Testis (tissue), 3 donors: ENCODE data around the gene KCNQ5. TPM values are rescaled to one million over a fixed set of nuclear protein-coding genes. Genes with fewer than 3 reads are reported as not detected.

Source experiments
- DNase-seq: peaks from one replicate; pipeline ENCODE4 v3.0.0-alpha.2; 2019
- H3K27ac ChIP-seq, 2 donors: fragments of 200-600 bp; sonication (generic); one replicate each; pipeline ENCODE4 v1.5.1; 2019
- H3K27me3 ChIP-seq: fragments of 200-600 bp; sonication (generic); one replicate; pipeline ENCODE4 v1.5.1; 2019
- H3K36me3 ChIP-seq: fragments of 200-600 bp; sonication (generic); one replicate; pipeline ENCODE4 v1.5.1; 2017; ENCODE audit warnings: low read depth; ENCODE audit errors: missing control alignments
- H3K4me1 ChIP-seq: fragments of 200-600 bp; sonication (generic); one replicate; pipeline ENCODE4 v1.5.1; 2019
- H3K4me3 ChIP-seq, 2 donors: fragments of 200-600 bp; sonication (generic); one replicate each; pipeline ENCODE4 v1.5.1; 2017 to 2019
- H3K9me3 ChIP-seq: fragments of 200-600 bp; sonication (generic); one replicate; pipeline ENCODE4 v1.5.1; 2017
- POLR2A ChIP-seq: fragments of 450-650 bp; IDR thresholded peaks from one replicate; pipeline ENCODE4 v1.6.1; 2017; ENCODE audit warnings: antibody characterized with exemption, mild to moderate bottlenecking, moderate library complexity
- whole genome bisulfite sequencing, 2 donors: methylation state at CpG; one replicate each; pipeline ENCODE4 v1.1.5; 2018; 5-methylcytosine and 5-hydroxymethylcytosine counted together
- intact Hi-C: fragments of 100-400 bp; cut with DNase I; formaldehyde crosslinking; loops from one replicate; pipeline ENCODE4 v1.15.1; 2023; ENCODE audit warnings: low total_unique reads
- polyA plus RNA-seq: library from polyadenylated mRNA; stranded (reverse); fragments of 350-450 nt; fragmentation: Illumina TruSeq; extraction: RNeasy Lipid Tissue Mini Kit (QIAGEN cat#74804); gene quantifications from one replicate; pipeline ENCODE4 v1.2.3, GENCODE V29; 2014; ENCODE audit warnings: low read depth, low replicate concordance; ENCODE audit not compliant: insufficient read depth
- total RNA-seq, 2 donors: library from RNA; depleted of rRNA; stranded (reverse); fragments of >200 nt; gene quantifications; one replicate each; pipeline ENCODE4 v1.2.3, GENCODE V29; 2016
- TF ChIP-seq, protein P1 (sequence below), 3 experiments: fragments of 450-650 bp in 2 of 3; fragments of 200-600 bp in 1 of 3; sonication (generic) in 1 of 3; IDR thresholded peaks; one replicate each; pipeline ENCODE4 v1.5.1; 2016 to 2019; ENCODE audit warnings: antibody characterized with exemption in 3 of 3, mild to moderate bottlenecking in 2 of 3, moderate library complexity in 1 of 3

The KCNQ5 gene
- total and polyA plus RNA-seq, 3 donors from 2014 or later, result 0.43 to 1.1 (median 0.73) TPM

DNA sequence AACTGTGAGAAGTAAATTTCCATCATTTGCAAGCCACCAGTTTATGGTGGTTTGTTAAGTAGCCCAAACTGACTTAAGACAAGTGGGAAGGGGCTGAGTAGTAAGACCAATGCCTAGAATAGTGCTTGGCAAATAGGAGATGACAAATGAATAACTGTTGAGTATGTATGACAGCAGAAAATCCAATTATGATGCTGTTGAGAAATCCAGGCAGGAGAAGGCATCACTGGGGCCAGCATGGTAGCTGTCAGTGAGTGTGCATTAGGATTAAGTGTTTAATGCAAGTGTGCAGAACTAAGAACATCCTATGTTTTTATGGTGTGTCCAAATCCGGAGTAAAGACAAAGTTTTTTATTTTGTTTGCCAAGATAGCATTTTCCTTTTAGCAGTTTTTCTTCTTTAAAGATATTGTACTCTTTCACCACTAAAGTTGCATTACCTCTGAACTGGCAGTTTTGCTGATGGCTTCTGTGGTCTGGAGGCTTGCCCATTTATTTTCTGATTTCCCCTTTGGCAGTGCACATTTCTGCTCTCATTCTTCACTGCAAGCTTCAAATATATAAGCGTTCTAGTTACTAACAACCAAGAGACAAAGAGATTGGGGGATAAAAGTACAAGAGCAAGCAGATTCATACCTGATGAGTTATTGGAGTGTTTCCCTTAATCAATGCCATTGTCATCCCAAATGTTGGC lies 289.7 kb downstream of the KCNQ5 start:
- WGBS, 2 donors, result 80 to 82% methylated on average over 2 of the region's 2 CpGs
- intact Hi-C loops, result no loop called here
- H3K27me3 ChIP-seq, result no peaks in the 10 kb centered on the region
- H3K4me1 ChIP-seq, result no peaks in the 10 kb centered on the region
- no peaks in the 10 kb centered on the region for H3K36me3 ChIP-seq
- no peak overlapping the region for H3K4me3 ChIP-seq
- TF ChIP-seq, protein P1, sequence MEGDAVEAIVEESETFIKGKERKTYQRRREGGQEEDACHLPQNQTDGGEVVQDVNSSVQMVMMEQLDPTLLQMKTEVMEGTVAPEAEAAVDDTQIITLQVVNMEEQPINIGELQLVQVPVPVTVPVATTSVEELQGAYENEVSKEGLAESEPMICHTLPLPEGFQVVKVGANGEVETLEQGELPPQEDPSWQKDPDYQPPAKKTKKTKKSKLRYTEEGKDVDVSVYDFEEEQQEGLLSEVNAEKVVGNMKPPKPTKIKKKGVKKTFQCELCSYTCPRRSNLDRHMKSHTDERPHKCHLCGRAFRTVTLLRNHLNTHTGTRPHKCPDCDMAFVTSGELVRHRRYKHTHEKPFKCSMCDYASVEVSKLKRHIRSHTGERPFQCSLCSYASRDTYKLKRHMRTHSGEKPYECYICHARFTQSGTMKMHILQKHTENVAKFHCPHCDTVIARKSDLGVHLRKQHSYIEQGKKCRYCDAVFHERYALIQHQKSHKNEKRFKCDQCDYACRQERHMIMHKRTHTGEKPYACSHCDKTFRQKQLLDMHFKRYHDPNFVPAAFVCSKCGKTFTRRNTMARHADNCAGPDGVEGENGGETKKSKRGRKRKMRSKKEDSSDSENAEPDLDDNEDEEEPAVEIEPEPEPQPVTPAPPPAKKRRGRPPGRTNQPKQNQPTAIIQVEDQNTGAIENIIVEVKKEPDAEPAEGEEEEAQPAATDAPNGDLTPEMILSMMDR (IDR thresholded peaks at IDR 0.05), result no peak
- no peak for TF ChIP-seq POLR2A
- no peak for DNase-seq
- H3K27ac ChIP-seq, result no peak overlapping the region
- no peaks in the 10 kb centered on the region for H3K9me3 ChIP-seq

DNA sequence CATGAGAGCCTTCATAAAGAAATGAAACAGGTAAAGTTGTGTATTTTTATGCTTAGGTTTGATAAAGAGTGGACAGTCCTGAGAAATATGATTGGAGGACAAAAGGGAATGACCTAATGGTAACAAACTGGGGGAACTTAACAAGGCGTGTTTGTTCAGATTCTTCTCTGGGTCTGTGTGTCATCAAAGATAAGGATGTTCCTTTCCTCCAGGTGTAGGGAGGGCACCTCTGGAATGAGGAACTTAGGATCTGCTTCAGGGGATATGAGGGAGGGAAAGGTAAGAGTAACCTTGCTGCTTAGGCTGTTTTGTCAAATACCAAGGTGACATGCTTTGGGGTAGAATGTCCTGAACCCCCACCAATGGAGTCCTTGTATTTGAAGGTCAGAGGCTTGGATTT lies 291.9 kb downstream of the KCNQ5 start:
- H3K4me3 ChIP-seq, result no peak overlapping the region
- H3K4me1 ChIP-seq, result no peaks in the 10 kb centered on the region
- no peaks in the 10 kb centered on the region for H3K27me3 ChIP-seq
- intact Hi-C loops, result no loop called here
- no peak overlapping the region for H3K27ac ChIP-seq
- no peaks in the 10 kb centered on the region for H3K9me3 ChIP-seq
- TF ChIP-seq, protein P1 (IDR thresholded peaks at IDR 0.05), result no peak
- no peak for TF ChIP-seq POLR2A
- 84 to 90% methylated on average over 1 of the region's 1 CpG for WGBS, 2 donors
- DNase-seq, result no peak
- H3K36me3 ChIP-seq, result no peaks in the 10 kb centered on the region

DNA sequence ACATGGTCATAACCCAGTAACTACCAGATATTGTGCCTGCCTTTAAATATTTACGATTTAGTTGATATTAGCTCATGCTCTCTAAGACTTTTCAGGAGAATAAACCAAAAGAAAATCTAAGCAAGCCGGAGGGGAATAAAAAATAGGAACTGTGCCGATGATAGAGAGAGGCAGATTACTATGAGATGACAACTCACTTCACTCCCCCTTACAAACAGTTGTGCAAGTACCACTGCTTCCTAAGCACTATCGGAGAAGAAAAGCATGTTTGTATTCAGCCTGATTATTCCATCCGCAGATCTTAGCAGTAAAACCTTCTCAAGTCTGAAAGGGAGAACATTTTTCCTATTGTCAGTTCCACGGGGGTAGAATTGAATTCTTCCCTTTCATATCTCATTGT lies 294.4 kb downstream of the KCNQ5 start:
- Histone ChIP-seq H3K4me3 (no peak overlapping the region), H3K9me3 (no peaks in the 10 kb centered on the region), H3K4me1 (no peaks in the 10 kb centered on the region), H3K36me3 (no peaks in the 10 kb centered on the region), H3K27ac (no peak overlapping the region), H3K27me3 (no peaks in the 10 kb centered on the region)
- WGBS, 2 donors, result 75 to 88% methylated on average over 6 of the region's 6 CpGs
- intact Hi-C loops, result no loop called here
- TF ChIP-seq, protein P1 (IDR thresholded peaks at IDR 0.05), result no peak
- TF ChIP-seq POLR2A, result no peak
- no peak for DNase-seq

DNA sequence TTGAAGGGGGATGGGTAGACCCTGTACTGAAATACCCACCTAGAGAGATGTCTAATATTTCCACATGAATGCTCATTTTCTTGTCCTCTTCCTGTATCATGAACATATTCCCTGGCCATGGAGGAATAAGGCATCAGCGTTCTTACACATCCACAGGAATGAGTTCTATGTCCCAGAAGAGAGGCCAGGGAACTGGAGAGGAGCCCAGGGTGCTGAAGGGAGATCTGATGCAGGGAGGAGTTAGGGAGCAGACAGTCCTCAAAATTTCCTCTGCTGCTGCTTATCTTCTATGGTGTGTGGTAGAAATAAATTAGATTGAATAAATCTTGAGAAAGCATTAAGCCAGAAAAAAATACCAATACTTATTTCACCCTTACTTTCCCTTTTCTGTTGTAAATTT lies 295.0 kb downstream of the KCNQ5 start:
- H3K9me3 ChIP-seq, result no peaks in the 10 kb centered on the region
- H3K4me1 ChIP-seq, result no peaks in the 10 kb centered on the region
- no peak overlapping the region for H3K27ac ChIP-seq
- no peaks in the 10 kb centered on the region for H3K27me3 ChIP-seq
- no peak overlapping the region for H3K4me3 ChIP-seq
- intact Hi-C loops, result no loop called here
- no peak for DNase-seq
- TF ChIP-seq POLR2A, result no peak
- TF ChIP-seq, protein P1 (IDR thresholded peaks at IDR 0.05), result no peak
- no peaks in the 10 kb centered on the region for H3K36me3 ChIP-seq
- 71 to 92% methylated on average over 1 of the region's 1 CpG for WGBS, 2 donors

DNA sequence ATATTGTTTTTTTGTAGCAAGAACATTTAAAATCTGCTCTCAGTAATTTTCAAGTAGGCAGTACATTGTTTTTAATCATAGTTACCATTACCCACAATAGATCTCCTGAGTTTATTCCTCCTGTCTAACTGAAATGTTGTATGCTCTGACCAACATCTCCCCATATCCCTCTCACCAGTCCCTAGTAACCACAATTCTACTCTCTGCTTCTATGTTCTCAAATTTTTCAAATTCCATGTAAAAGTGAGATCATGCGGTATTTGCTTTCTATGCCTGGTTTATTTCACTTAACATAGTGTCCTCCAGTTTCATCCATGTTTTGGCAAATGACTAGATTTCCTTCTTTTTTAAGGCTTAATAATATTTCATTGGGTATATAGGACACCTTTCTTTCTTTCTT lies 300.5 kb downstream of the KCNQ5 start:
- TF ChIP-seq POLR2A, result no peak
- TF ChIP-seq, protein P1 (IDR thresholded peaks at IDR 0.05), result no peak
- Histone ChIP-seq H3K27me3 (no peaks in the 10 kb centered on the region), H3K27ac (no peak overlapping the region), H3K9me3 (no peaks in the 10 kb centered on the region), H3K4me3 (no peak overlapping the region), H3K36me3 (no peaks in the 10 kb centered on the region), H3K4me1 (no peaks in the 10 kb centered on the region)
- WGBS, 2 donors, result 100% methylated on average over 1 of the region's 1 CpG
- no peak for DNase-seq
- intact Hi-C loops, result no loop called here
